Neural progenitor cell (in vitro differentiated cells): Measurements from ENCODE around the gene MSH3. TPM values are rescaled to one million over a fixed set of nuclear protein-coding genes. Genes with fewer than 3 reads are reported as not detected.
"Not testable (repeated sequence)": the region's sequence is repeated elsewhere in the genome, so short reads cannot be mapped to it uniquely, and the experiment has no call there.

Experiments
- DNase-seq: peaks from one replicate; pipeline ENCODE4 v3.0.0-alpha.2; 2016; ENCODE audit warnings: low spot score
- H2AFZ ChIP-seq: fragments of 200-600 bp; sonication (generic); replicated peaks from 2 replicates; pipeline ENCODE4 v1.6.1; 2016; ENCODE audit warnings: antibody characterized with exemption
- H3F3A ChIP-seq: fragments of 200-600 bp; sonication (generic); 2 replicates; pipeline ENCODE4 v1.6.1; 2016; ENCODE audit warnings: antibody characterized with exemption, low read depth
- H3K27ac ChIP-seq: fragments of 200-600 bp; sonication (generic); 2 replicates; pipeline ENCODE4 v1.5.1; 2016; ENCODE audit warnings: mild to moderate bottlenecking
- H3K27me3 ChIP-seq: fragments of 200-600 bp; sonication (generic); 2 replicates; pipeline ENCODE4 v1.6.1; 2016; ENCODE audit warnings: mild to moderate bottlenecking, moderate library complexity
- H3K36me3 ChIP-seq: fragments of 200-600 bp; sonication (generic); 2 replicates; pipeline ENCODE4 v1.5.1; 2016
- H3K4me1 ChIP-seq: fragments of 200-600 bp; sonication (generic); 2 replicates; pipeline ENCODE4 v1.6.1; 2016; ENCODE audit warnings: mixed run types
- H3K4me2 ChIP-seq: fragments of 200-600 bp; sonication (generic); 2 replicates; pipeline ENCODE4 v1.6.1; 2016
- H3K4me3 ChIP-seq: fragments of 200-600 bp; sonication (generic); 2 replicates; pipeline ENCODE4 v1.5.1; 2016
- H3K79me2 ChIP-seq: fragments of 200-600 bp; sonication (generic); 2 replicates; pipeline ENCODE4 v1.6.1; 2016; ENCODE audit warnings: low read depth
- H3K9ac ChIP-seq: fragments of 200-600 bp; sonication (generic); 2 replicates; pipeline ENCODE4 v1.6.1; 2016
- H3K9me3 ChIP-seq: fragments of 200-600 bp; sonication (generic); 2 replicates; pipeline ENCODE4 v1.5.1; 2016; ENCODE audit warnings: low read depth
- H4K20me1 ChIP-seq: fragments of 200-600 bp; sonication (generic); 2 replicates; pipeline ENCODE4 v1.6.1; 2016; ENCODE audit warnings: low read depth
- H3K27ac Mint-ChIP-seq: 3 replicates; pipeline ENCODE4 v1.8.0; 2021; ENCODE audit warnings: mixed read lengths
- H3K27me3 Mint-ChIP-seq: 2 replicates; pipeline ENCODE4 v1.8.0; 2022; ENCODE audit warnings: low read depth, mild to moderate bottlenecking, inconsistent platforms, moderate library complexity, mixed read lengths; ENCODE audit not compliant: insufficient read depth
- H3K36me3 Mint-ChIP-seq: 3 replicates; pipeline ENCODE4 v1.8.0; 2021; ENCODE audit warnings: mixed read lengths
- H3K4me1 Mint-ChIP-seq: 3 replicates; pipeline ENCODE4 v1.8.0; 2021; ENCODE audit warnings: mixed read lengths
- H3K4me3 Mint-ChIP-seq: 3 replicates; pipeline ENCODE4 v1.8.0; 2021; ENCODE audit warnings: mild to moderate bottlenecking, moderate library complexity, mixed read lengths
- H3K9me3 Mint-ChIP-seq: 3 replicates; pipeline ENCODE4 v1.8.0; 2020; ENCODE audit warnings: mixed read lengths
- CTCF ChIP-seq: fragments of 200-600 bp; sonication (generic); IDR thresholded peaks from 2 replicates; pipeline ENCODE4 v1.5.1; 2017; ENCODE audit warnings: antibody characterized with exemption, mild to moderate bottlenecking
- EZH2 ChIP-seq: fragments of 200-600 bp; sonication (generic); IDR thresholded peaks from 2 replicates; pipeline ENCODE4 v1.6.1; 2017; ENCODE audit warnings: antibody characterized with exemption, mild to moderate bottlenecking, moderate library complexity
- EZH2phosphoT487 ChIP-seq: fragments of 200-600 bp; sonication (generic); IDR thresholded peaks from 2 replicates; pipeline ENCODE4 v1.6.1; 2017; ENCODE audit warnings: antibody characterized with exemption
- total RNA-seq: library from RNA; depleted of rRNA; stranded (reverse); fragments of >200 nt; gene quantifications from 2 replicates; pipeline ENCODE4 v1.2.3, GENCODE V29; 2015; ENCODE audit warnings: low replicate concordance

The MSH3 gene
- total RNA-seq, 1 donor from 2014 or later: 26.1 TPM

GRCh38 chr5:80655231-80655774, 851 bp downstream of the MSH3 start:
- Mint-ChIP-seq H3K36me3 (peaks cover 28% of the 10 kb centered on the region), H3K4me1 (peaks cover 26% of the 10 kb centered on the region), H3K4me3 (peak overlapping the region; percentile 98), H3K27ac (peak overlapping the region; percentile 97), H3K9me3 (no peaks in the 10 kb centered on the region), H3K27me3 (peaks cover 6% of the 10 kb centered on the region)
- H3K9ac ChIP-seq: peak overlapping the region; percentile 55
- DNase-seq: no peak
- no peaks in the 10 kb centered on the region for H3K9me3 ChIP-seq
- TF ChIP-seq EZH2: no peak
- no peak for TF ChIP-seq CTCF
- no peak for TF ChIP-seq EZH2phosphoT487
- no peaks in the 10 kb centered on the region for H3K27me3 ChIP-seq
- peak overlapping the region; percentile 98 for H3K4me2 ChIP-seq
- peak overlapping the region; percentile 96 for H3K4me3 ChIP-seq
- H3K79me2 ChIP-seq: peaks cover 21% of the 10 kb centered on the region
- H3K27ac ChIP-seq: no peak overlapping the region
- H2AFZ ChIP-seq: no peak overlapping the region
- H3F3A ChIP-seq: peaks cover 3% of the 10 kb centered on the region
- peaks cover 23% of the 10 kb centered on the region for H3K4me1 ChIP-seq
- H4K20me1 ChIP-seq: peaks cover 17% of the 10 kb centered on the region
- peaks cover 6% of the 10 kb centered on the region for H3K36me3 ChIP-seq

- peaks cover 35% of the 10 kb centered on the region for H3K36me3 Mint-ChIP-seq
- Histone ChIP-seq H3K9me3 (no peaks in the 10 kb centered on the region), H3K9ac (no peak overlapping the region), H3F3A (peaks cover 3% of the 10 kb centered on the region), H3K4me2 (peak overlapping the region; percentile 98), H4K20me1 (peaks cover 17% of the 10 kb centered on the region), H3K27ac (no peak overlapping the region), H3K79me2 (peaks cover 21% of the 10 kb centered on the region), H3K4me1 (peaks cover 23% of the 10 kb centered on the region), H3K36me3 (peaks cover 9% of the 10 kb centered on the region), H3K4me3 (no peak overlapping the region), H3K27me3 (no peaks in the 10 kb centered on the region), H2AFZ (no peak overlapping the region)
- no peak for DNase-seq
- no peak overlapping the region for H3K27ac Mint-ChIP-seq
- TF ChIP-seq EZH2phosphoT487 (no peak), EZH2 (no peak), CTCF (peak; percentile 36)
- peaks cover 26% of the 10 kb centered on the region for H3K4me1 Mint-ChIP-seq
- peaks cover 6% of the 10 kb centered on the region for H3K27me3 Mint-ChIP-seq
- H3K4me3 Mint-ChIP-seq: peak overlapping the region; percentile 98
- H3K9me3 Mint-ChIP-seq: no peaks in the 10 kb centered on the region
Measured at GRCh38 chr5:80656425-80656824, 2.0 kb downstream of the MSH3 start.

- Histone ChIP-seq H3K4me2 (no peak overlapping the region), H3K36me3 (peaks cover 10% of the 10 kb centered on the region), H3F3A (peaks cover 3% of the 10 kb centered on the region), H3K4me3 (no peak overlapping the region), H2AFZ (no peak overlapping the region), H3K4me1 (peaks cover 14% of the 10 kb centered on the region), H3K27ac (no peak overlapping the region), H3K27me3 (no peaks in the 10 kb centered on the region), H3K9ac (no peak overlapping the region), H4K20me1 (peaks cover 2% of the 10 kb centered on the region), H3K9me3 (no peaks in the 10 kb centered on the region), H3K79me2 (peaks cover 21% of the 10 kb centered on the region)
- no peak overlapping the region for H3K27ac Mint-ChIP-seq
- no peaks in the 10 kb centered on the region for H3K9me3 Mint-ChIP-seq
- peaks cover 40% of the 10 kb centered on the region for H3K36me3 Mint-ChIP-seq
- peaks cover 2% of the 10 kb centered on the region for H3K27me3 Mint-ChIP-seq
- peaks cover 15% of the 10 kb centered on the region for H3K4me1 Mint-ChIP-seq
- H3K4me3 Mint-ChIP-seq: no peak overlapping the region
- no peak for TF ChIP-seq CTCF
- TF ChIP-seq EZH2phosphoT487: no peak
- TF ChIP-seq EZH2: no peak
- no peak for DNase-seq
Measured at GRCh38 chr5:80659106-80659505, 4.7 kb downstream of the MSH3 start.

GRCh38 chr5:80660661-80661060, 6.2 kb downstream of the MSH3 start:
- H3K27me3 Mint-ChIP-seq, H3K4me2 ChIP-seq, H3K9ac ChIP-seq, H3K4me3 ChIP-seq, H2AFZ ChIP-seq, H3K9me3 ChIP-seq, H4K20me1 ChIP-seq, H3K27ac Mint-ChIP-seq, DNase-seq, H3K4me1 Mint-ChIP-seq, H3K27me3 ChIP-seq, H3K9me3 Mint-ChIP-seq, H3F3A ChIP-seq, H3K4me3 Mint-ChIP-seq, H3K27ac ChIP-seq: not testable (repeated sequence)
- Histone ChIP-seq H3K36me3 (peaks cover 10% of the 10 kb centered on the region), H3K4me1 (peaks cover 11% of the 10 kb centered on the region), H3K79me2 (peaks cover 15% of the 10 kb centered on the region)
- H3K36me3 Mint-ChIP-seq: peaks cover 47% of the 10 kb centered on the region
